ENCODE data around the gene TP73.

DNA sequence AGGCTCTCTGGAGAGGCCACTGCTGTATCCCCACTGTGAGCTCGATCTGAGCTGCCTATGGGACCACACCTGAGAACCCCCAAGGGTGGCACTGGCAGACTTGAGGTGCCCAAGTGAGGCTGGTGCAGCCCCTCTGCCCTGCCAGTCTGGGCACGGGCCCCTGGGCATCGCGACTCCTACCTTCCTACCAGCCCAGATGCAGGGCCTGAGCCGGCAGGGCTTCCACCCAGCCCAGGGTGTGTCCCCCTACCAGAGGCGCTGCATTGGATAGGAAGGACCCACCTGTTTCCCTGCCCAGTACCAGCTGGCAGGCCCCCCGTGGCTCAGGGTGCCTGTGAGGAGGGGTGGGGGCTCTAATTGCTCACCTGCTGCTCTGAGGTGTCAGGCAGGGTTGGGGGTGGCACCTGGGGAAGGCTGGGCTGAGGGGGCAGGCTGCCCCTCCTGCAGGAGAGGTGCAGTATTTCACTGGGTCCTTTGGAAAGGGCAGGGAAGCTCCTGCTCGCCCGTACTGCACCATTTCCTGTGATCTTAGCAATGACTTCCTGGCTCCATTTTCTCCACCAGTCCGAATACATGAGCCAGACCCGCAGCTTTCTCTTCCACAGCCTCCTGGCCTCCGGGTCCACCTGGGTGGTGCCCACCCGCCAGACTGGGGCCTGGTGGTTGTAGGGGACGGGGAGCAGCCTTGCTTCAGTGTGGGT lies 11.8 kb downstream of the TP73 start:
- TF ChIP-seq POLR2A (IDR thresholded peaks at IDR 0.05; ENCODE audit: low read length) = no peak
- no peak for TF ChIP-seq GATA1 (IDR thresholded peaks at IDR 0.05; ENCODE audit: low read depth, low read length)
